ENCODE measurements around the gene TGFB1. TPM values are rescaled to one million over a fixed set of nuclear protein-coding genes. Genes with fewer than 3 reads are reported as not detected.

The TGFB1 gene
- total and polyA plus RNA-seq, 2 of the 13 experiments (the other 11 are each of a cell fraction or from before 2014, with no cell fraction given), result 4.1 to 5.4 TPM

DNA sequence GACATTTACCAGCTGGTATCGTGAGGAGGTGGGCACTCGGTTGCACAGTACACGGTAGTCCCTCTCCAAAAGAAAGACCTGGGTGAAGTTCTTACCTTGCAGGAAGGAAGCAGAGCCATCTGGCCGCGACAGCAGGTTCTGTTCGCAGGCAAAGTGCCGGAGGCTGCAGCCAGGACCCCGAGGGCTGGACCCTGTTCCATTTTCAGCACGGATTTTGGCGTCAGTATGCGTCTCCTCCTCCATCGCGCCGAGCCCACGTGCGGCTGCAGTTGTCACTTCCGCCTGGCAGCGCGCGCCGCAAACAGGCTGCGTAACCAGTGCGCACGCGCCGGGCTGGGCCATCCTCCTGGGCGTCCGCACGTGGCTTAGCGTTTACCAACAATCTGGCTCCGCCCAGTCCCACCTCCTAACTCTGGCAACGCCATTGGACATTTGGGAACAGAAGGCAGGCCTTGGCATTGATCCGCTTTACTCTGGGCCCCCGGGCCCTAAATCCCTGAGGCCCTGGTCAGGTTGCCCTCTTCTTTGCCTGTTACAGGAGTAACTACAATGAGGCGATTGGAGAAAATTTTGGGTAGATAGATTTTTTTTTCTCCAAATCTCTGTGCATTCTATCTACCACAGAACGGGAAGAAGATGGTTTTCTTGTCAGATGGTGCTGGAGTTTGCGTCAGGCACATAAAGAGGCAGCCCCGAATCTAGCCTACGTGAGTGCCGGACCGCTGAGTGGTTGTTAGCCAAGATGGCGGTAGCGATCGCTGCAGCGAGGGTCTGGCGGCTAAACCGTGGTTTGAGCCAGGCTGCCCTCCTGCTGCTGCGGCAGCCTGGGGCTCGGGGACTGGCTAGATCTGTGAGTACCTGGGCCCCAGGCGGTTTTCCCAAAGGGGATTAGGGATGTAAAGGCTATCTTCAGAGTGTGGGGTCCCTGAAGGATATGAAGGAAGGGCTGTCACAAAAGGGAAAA lies 43.6 kb upstream of the TGFB1 start, which contains the start of the genes BCKDHA and EXOSC5 (continued):
- TF ChIP-seq ZIK1 (CRISPR knock-in tag; IDR thresholded peaks at IDR 0.05; ENCODE audit: borderline replicate concordance, low read depth) (no peak), ZBTB21 (CRISPR knock-in tag; IDR thresholded peaks at IDR 0.05) (no peak), STAT5B (CRISPR knock-in tag; IDR thresholded peaks at IDR 0.05) (peak; percentile 72; the same call in 1 of the 2 replicates), AHR (CRISPR knock-in tag; IDR thresholded peaks at IDR 0.05) (peak; percentile 50; the same call in 1 of the 2 replicates), HNF4G (IDR thresholded peaks at IDR 0.05; ENCODE audit: borderline replicate concordance, low read depth, low read length) (no peak), HNF4G (CRISPR knock-in tag; IDR thresholded peaks at IDR 0.05; ENCODE audit: borderline replicate concordance, low read depth) (no peak; the same call in 1 of the 2 replicates), BHLHE40 (IDR thresholded peaks at IDR 0.05; ENCODE audit: low read length) (peak; percentile 91), RCOR2 (CRISPR knock-in tag; IDR thresholded peaks at IDR 0.05) (no peak; the same call in 1 of the 2 replicates), ZNF501 (CRISPR knock-in tag; IDR thresholded peaks at IDR 0.05) (peak; percentile 95), ZNF543 (CRISPR knock-in tag; IDR thresholded peaks at IDR 0.05) (no peak), ZNF256 (CRISPR knock-in tag; conservative IDR thresholded peaks at IDR 0.05) (no peak; the same call in 1 of the 2 replicates), ZNF260 (CRISPR knock-in tag; IDR thresholded peaks at IDR 0.05; ENCODE audit: borderline replicate concordance, low read depth) (no peak), POGZ (CRISPR knock-in tag; IDR thresholded peaks at IDR 0.05) (0 out of 2 replicates have a peak, but pooled peaks have one; percentile 15), ZNF619 (CRISPR knock-in tag; IDR thresholded peaks at IDR 0.05) (no peak), TBL1XR1 (IDR thresholded peaks at IDR 0.05; ENCODE audit: borderline replicate concordance, low read length, partially characterized antibody) (no peak), ZNF720 (CRISPR knock-in tag; IDR thresholded peaks at IDR 0.05) (no peak)
- TF ChIP-seq, protein P1, sequence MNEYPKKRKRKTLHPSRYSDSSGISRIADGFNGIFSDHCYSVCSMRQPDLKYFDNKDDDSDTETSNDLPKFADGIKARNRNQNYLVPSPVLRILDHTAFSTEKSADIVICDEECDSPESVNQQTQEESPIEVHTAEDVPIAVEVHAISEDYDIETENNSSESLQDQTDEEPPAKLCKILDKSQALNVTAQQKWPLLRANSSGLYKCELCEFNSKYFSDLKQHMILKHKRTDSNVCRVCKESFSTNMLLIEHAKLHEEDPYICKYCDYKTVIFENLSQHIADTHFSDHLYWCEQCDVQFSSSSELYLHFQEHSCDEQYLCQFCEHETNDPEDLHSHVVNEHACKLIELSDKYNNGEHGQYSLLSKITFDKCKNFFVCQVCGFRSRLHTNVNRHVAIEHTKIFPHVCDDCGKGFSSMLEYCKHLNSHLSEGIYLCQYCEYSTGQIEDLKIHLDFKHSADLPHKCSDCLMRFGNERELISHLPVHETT (CRISPR knock-in tag; conservative IDR thresholded peaks at IDR 0.05), result peak; percentile 45; the same call in 1 of the 2 replicates
- TF ChIP-seq, protein P2, sequence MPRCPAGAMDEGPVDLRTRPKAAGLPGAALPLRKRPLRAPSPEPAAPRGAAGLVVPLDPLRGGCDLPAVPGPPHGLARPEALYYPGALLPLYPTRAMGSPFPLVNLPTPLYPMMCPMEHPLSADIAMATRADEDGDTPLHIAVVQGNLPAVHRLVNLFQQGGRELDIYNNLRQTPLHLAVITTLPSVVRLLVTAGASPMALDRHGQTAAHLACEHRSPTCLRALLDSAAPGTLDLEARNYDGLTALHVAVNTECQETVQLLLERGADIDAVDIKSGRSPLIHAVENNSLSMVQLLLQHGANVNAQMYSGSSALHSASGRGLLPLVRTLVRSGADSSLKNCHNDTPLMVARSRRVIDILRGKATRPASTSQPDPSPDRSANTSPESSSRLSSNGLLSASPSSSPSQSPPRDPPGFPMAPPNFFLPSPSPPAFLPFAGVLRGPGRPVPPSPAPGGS (CRISPR knock-in tag; IDR thresholded peaks at IDR 0.05), result 0 out of 2 replicates have a peak, but pooled peaks have one; percentile 52
- TF ChIP-seq, protein P3, sequence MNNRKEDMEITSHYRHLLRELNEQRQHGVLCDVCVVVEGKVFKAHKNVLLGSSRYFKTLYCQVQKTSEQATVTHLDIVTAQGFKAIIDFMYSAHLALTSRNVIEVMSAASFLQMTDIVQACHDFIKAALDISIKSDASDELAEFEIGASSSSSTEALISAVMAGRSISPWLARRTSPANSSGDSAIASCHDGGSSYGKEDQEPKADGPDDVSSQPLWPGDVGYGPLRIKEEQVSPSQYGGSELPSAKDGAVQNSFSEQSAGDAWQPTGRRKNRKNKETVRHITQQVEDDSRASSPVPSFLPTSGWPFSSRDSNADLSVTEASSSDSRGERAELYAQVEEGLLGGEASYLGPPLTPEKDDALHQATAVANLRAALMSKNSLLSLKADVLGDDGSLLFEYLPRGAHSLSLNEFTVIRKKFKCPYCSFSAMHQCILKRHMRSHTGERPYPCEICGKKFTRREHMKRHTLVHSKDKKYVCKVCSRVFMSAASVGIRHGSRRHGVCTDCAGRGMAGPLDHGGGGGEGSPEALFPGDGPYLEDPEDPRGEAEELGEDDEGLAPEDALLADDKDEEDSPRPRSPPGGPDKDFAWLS (CRISPR knock-in tag; IDR thresholded peaks at IDR 0.05; ENCODE audit: borderline replicate concordance), result no peak
- TF ChIP-seq, protein P4, sequence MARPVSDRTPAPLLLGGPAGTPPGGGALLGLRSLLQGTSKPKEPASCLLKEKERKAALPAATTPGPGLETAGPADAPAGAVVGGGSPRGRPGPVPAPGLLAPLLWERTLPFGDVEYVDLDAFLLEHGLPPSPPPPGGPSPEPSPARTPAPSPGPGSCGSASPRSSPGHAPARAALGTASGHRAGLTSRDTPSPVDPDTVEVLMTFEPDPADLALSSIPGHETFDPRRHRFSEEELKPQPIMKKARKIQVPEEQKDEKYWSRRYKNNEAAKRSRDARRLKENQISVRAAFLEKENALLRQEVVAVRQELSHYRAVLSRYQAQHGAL (CRISPR knock-in tag; IDR thresholded peaks at IDR 0.05; ENCODE audit: not compliant biosample characterization), result peak; percentile 87

All from HepG2 (cell line).